B cell (primary cell): ENCODE results near the gene USP14. TPM values are rescaled to one million over a fixed set of nuclear protein-coding genes. Genes with fewer than 3 reads are reported as not detected.

ENCODE experiments used
- ATAC-seq: fragments of 200-7000 bp; cut with Tn5 transposase; one replicate; pipeline ENCODE4 v1.10.0; 2021; ENCODE audit warnings: low read depth, mild to moderate bottlenecking, moderate number of reproducible peaks, moderate library complexity
- CTCF ChIA-PET: fragments of 350-600 bp; sonication (Branson Sonifier 250); formaldehyde crosslinking; loops from one replicate; lab custom pipeline; 2021; ENCODE audit warnings: antibody characterized with exemption, inconsistent platforms; lab: Charles Lee
- POLR2A ChIA-PET: fragments of 350-600 bp; sonication (Branson Sonifier 250); formaldehyde crosslinking; loops from one replicate; lab custom pipeline; 2021; ENCODE audit warnings: antibody characterized with exemption; lab: Charles Lee
- DNase-seq: peaks from one replicate; pipeline ENCODE4 v3.0.0; 2013
- H2AFZ ChIP-seq: 2 replicates; pipeline ENCODE4 v1.6.1; 2012; ENCODE audit warnings: mild to moderate bottlenecking, low read depth, low read length; ENCODE audit not compliant: insufficient read depth, poor library complexity, severe bottlenecking
- H3K27ac ChIP-seq, 2 donors: 1 replicate in 1 of 2; 2 replicates in 1 of 2; pipeline ENCODE4 v1.5.1; 2012 to 2013; ENCODE audit warnings: low read length in 2 of 2, mild to moderate bottlenecking in 2 of 2, moderate library complexity in 1 of 2
- H3K27me3 ChIP-seq, 4 experiments: fragments of 200-600 bp in 1 of 4; sonication (generic) in 1 of 4; replicated peaks in 1 of 4; 1 replicate in 2 of 4; 2 replicates in 2 of 4; pipeline versions ENCODE4 v1.6.1 to v1.7.0; 2013 to 2016; ENCODE audit warnings: low read length in 3 of 4, mild to moderate bottlenecking in 2 of 4, mixed read lengths in 1 of 4, moderate library complexity in 1 of 4; ENCODE audit not compliant: insufficient read depth in 4 of 4, control insufficient read depth in 3 of 4; ENCODE audit errors: control extremely low read depth in 1 of 4
- H3K36me3 ChIP-seq, 2 experiments: replicated peaks in 1 of 2; 1 replicate in 1 of 2; 2 replicates in 1 of 2; pipeline versions ENCODE4 v1.6.1 to v1.7.1; 2013; ENCODE audit warnings: low read length in 1 of 2; ENCODE audit not compliant: insufficient read depth in 2 of 2, control insufficient read depth in 1 of 2; ENCODE audit errors: control extremely low read depth in 1 of 2, extremely low read depth in 1 of 2
- H3K4me1 ChIP-seq, 2 donors: fragments of 200-600 bp in 1 of 2; sonication (generic) in 1 of 2; 1 replicate in 1 of 2; 2 replicates in 1 of 2; pipeline versions ENCODE4 v1.5.1 to v1.6.1; 2013 to 2017; ENCODE audit warnings: low read length in 2 of 2; ENCODE audit not compliant: control insufficient read depth in 2 of 2, insufficient read depth in 2 of 2
- H3K4me2 ChIP-seq: replicated peaks from 2 replicates; pipeline ENCODE3; 2012; ENCODE audit warnings: mild to moderate bottlenecking, low read depth, low read length; ENCODE audit not compliant: poor library complexity, severe bottlenecking
- H3K4me3 ChIP-seq, 5 experiments: fragments of 200-600 bp in 1 of 5; sonication (generic) in 1 of 5; 1 replicate in 3 of 5; 2 replicates in 2 of 5; pipeline versions ENCODE4 v1.5.1 to v1.7.0; 2011 to 2016; ENCODE audit warnings: low read length in 4 of 5, mild to moderate bottlenecking in 4 of 5, low read depth in 2 of 5, control low read depth in 1 of 5, moderate library complexity in 1 of 5; ENCODE audit not compliant: insufficient read depth in 1 of 5; ENCODE audit errors: control extremely low read depth in 1 of 5, extremely low read depth in 1 of 5
- H3K79me2 ChIP-seq: fragments of 200-600 bp; sonication (generic); one replicate; pipeline ENCODE4 v1.6.0; 2016; ENCODE audit warnings: low read length; ENCODE audit not compliant: control insufficient read depth, insufficient read depth
- H3K9ac ChIP-seq: fragments of 200-600 bp; sonication (generic); 2 replicates; pipeline ENCODE4 v1.6.1; 2017; ENCODE audit warnings: mild to moderate bottlenecking, low read length, moderate library complexity
- H3K9me3 ChIP-seq, 3 donors: one replicate each; pipeline versions ENCODE4 v1.6.1 to v1.7.1; 2013; ENCODE audit warnings: low read length in 2 of 3; ENCODE audit not compliant: control insufficient read depth in 2 of 3, insufficient read depth in 1 of 3; ENCODE audit errors: control extremely low read depth in 1 of 3
- H4K20me1 ChIP-seq: 2 replicates; pipeline ENCODE4 v1.6.0; 2012; ENCODE audit warnings: mild to moderate bottlenecking, low read length; ENCODE audit not compliant: insufficient read depth, control insufficient read depth, poor library complexity, severe bottlenecking
- H3K27ac Mint-ChIP-seq: one replicate; pipeline ENCODE4 v1.8.0; 2021; ENCODE audit warnings: mixed read lengths
- H3K27me3 Mint-ChIP-seq: one replicate; pipeline ENCODE4 v1.8.0; 2021; ENCODE audit warnings: mixed read lengths
- H3K4me1 Mint-ChIP-seq: one replicate; pipeline ENCODE4 v1.8.0; 2021; ENCODE audit warnings: mixed read lengths
- H3K4me3 Mint-ChIP-seq: one replicate; pipeline ENCODE4 v1.8.0; 2021; ENCODE audit warnings: mixed read lengths
- H3K9me3 Mint-ChIP-seq: one replicate; pipeline ENCODE4 v1.8.0; 2022; ENCODE audit warnings: mixed read lengths; ENCODE audit not compliant: insufficient read depth
- CTCF ChIP-seq: fragments of 200-600 bp; IDR thresholded peaks from one replicate; pipeline ENCODE4 v1.8.0; 2022; ENCODE audit warnings: antibody characterized with exemption, mild to moderate bottlenecking
- EZH2 ChIP-seq: IDR thresholded peaks from 2 replicates; pipeline ENCODE4 v1.6.1; 2012; ENCODE audit warnings: borderline replicate concordance, low read depth, mild to moderate bottlenecking, moderate library complexity, low read length; ENCODE audit not compliant: insufficient read depth, poor library complexity, severe bottlenecking
- WGBS: methylation state at CpG from one replicate; pipeline ENCODE4 v1.1.5; 2013; ENCODE audit warnings: missing lambda C conversion rate; ENCODE audit not compliant: insufficient coverage; 5-methylcytosine and 5-hydroxymethylcytosine counted together
- intact Hi-C: fragments of 100-400 bp; cut with micrococcal nuclease; formaldehyde crosslinking; loops from one replicate; pipeline ENCODE4 v1.10.0; 2022
- polyA plus RNA-seq: library from polyadenylated mRNA; depleted of rRNA; stranded (reverse); fragments of >200 nt; gene quantifications from 2 replicates; pipeline ENCODE4 v1.2.3, GENCODE V29; 2012
- total RNA-seq, 2 donors: library from RNA; stranded (reverse); fragments of 120-200 nt in 1 of 2; gene quantifications; 1 replicate in 1 of 2; 2 replicates in 1 of 2; pipeline versions ENCODE4 v1.2.3 to v1.2.4, GENCODE V29; 2013 to 2022

Gene USP14
- total and polyA plus RNA-seq, 2 donors (not counting 1 experiment from before 2014, with no cell fraction given): 6.0 to 38.9 TPM

GRCh38 chr18:228586-228985, 70.2 kb downstream of the USP14 start:
- Histone ChIP-seq H3K9me3 (no peaks in the 10 kb centered on the region), H3K4me1 (no peaks in the 10 kb centered on the region), H3K27me3 (no peaks in the 10 kb centered on the region), H3K9ac (no peak overlapping the region), H2AFZ (no peak overlapping the region), H3K36me3 (peaks cover 3 to 26% of the 10 kb centered on the region in 2 experiments), H3K27ac (no peak overlapping the region), H3K4me3 (no peak overlapping the region), H4K20me1 (no peaks in the 10 kb centered on the region), H3K79me2 (no peaks in the 10 kb centered on the region), H3K4me2 (no peak overlapping the region)
- ATAC-seq (no peak), DNase-seq (no peak)
- Mint-ChIP-seq H3K27me3 (no peaks in the 10 kb centered on the region), H3K4me3 (no peak overlapping the region), H3K9me3 (no peaks in the 10 kb centered on the region), H3K4me1 (no peaks in the 10 kb centered on the region), H3K27ac (no peak overlapping the region)
- intact Hi-C loops: no loop called here
- ChIA-PET POLR2A (no interaction called here), CTCF (no interaction called here)
- WGBS: 91% methylated on average over 1 of the region's 1 CpG
- no peak for TF ChIP-seq EZH2
- no peak for TF ChIP-seq CTCF

- TF ChIP-seq EZH2 (no peak), CTCF (no peak)
- H3K4me3 ChIP-seq: no peak overlapping the region
- H3K9me3 ChIP-seq: no peaks in the 10 kb centered on the region
- intact Hi-C loops: no loop called here
- no peaks in the 10 kb centered on the region for H3K9me3 Mint-ChIP-seq
- H3K4me3 Mint-ChIP-seq: no peak overlapping the region
- DNase-seq (no peak), ATAC-seq (no peak)
- ChIA-PET CTCF (interaction anchor here (0.9 kb wide), 1 partner anchor 19 kb away, joined by 3 read pairs; no protein-coding TSS in a partner anchor), POLR2A (no interaction called here)
- no peaks in the 10 kb centered on the region for H3K79me2 ChIP-seq
- H3K27me3 Mint-ChIP-seq: no peaks in the 10 kb centered on the region
- no peaks in the 10 kb centered on the region for H3K27me3 ChIP-seq
- no peak overlapping the region for H3K27ac Mint-ChIP-seq
- H4K20me1 ChIP-seq: no peaks in the 10 kb centered on the region
- H3K4me2 ChIP-seq: no peak overlapping the region
- no peaks in the 10 kb centered on the region for H3K4me1 ChIP-seq
- no peak overlapping the region for H3K9ac ChIP-seq
- peaks cover 1 to 6% of the 10 kb centered on the region in 2 experiments for H3K36me3 ChIP-seq
- H2AFZ ChIP-seq: no peak overlapping the region
- no peaks in the 10 kb centered on the region for H3K4me1 Mint-ChIP-seq
- no CpG with 5 or more reads among the region's 1 CpG for WGBS
- H3K27ac ChIP-seq: no peak overlapping the region
These were observed 73.2 kb downstream of the USP14 start for GRCh38 chr18:231563-231962.
